ENCODE data around the gene GLMP.

DNA sequence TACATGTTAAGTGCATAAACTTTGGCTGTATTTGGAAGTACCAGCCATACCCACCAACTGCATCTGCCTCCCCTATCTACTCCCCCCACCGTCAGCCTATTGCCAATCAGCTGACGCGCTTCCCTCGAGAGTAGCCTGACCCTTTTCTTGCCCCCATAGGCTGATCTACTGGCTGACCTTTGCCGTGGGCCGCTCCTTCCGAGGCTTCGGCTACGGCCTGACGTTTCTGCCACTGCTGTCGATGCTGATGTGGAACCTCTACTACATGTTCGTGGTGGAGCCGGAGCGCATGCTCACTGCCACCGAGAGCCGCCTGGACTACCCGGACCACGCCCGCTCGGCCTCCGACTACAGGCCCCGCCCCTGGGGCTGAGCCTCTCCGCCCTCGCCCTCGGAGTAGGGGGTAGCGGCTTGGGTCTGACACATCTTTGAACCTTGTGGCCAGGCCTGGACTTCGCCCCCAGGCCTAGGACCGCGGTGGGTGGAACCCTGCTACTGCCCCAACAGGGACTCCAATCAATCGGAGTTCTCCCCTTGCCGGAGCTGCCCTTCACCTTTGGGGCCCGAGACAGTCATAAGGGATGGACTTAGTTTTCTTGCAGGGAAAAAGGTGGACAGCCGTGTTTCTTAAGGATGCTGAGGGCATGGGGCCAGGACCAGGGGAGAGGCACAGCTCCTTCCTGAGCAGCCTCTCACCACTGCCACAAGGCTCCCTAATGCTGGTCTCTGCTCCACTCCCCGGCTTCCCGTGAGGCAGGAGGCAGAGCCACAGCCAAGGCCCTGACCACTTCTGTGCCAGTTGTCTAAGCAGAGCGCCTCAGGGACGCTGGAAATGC, 4.0 kb downstream of the GLMP start:
- TF ChIP-seq CTCF (IDR thresholded peaks at IDR 0.05; ENCODE audit: low read depth, low read length) (no peak), EZH2phosphoT487 (IDR thresholded peaks at IDR 0.05; ENCODE audit: low read depth) (no peak)

All from OCI-LY3 (cell line).